ENCODE data around the gene PPP1R3E.

PPP1R3E gene

GRCh38 chr14:23322568-23323517 lies 20.2 kb upstream of the PPP1R3E start:
- DNase-seq (ENCODE audit: low spot score): no peak

- peak; percentile 18 for DNase-seq (ENCODE audit: low spot score)
These were observed 19.2 kb upstream of the PPP1R3E start for GRCh38 chr14:23321572-23322547.

- DNase-seq (ENCODE audit: low spot score): peak; percentile 96
These were observed 18.2 kb upstream of the PPP1R3E start, which contains the start of gene PABPN1 for GRCh38 chr14:23320584-23321571. Gene PABPN1 (plus strand): TSS chr14:23321457. CDS start chr14:23321470, 13 bp downstream.

GRCh38 chr14:23319746-23320583 lies 17.3 kb upstream of the PPP1R3E start:
- DNase-seq (ENCODE audit: low spot score): no peak

- no peak for DNase-seq (ENCODE audit: low spot score)
These were observed 13.6 kb upstream of the PPP1R3E start for GRCh38 chr14:23316300-23316699.

GRCh38 chr14:23310546-23310945 lies 7.9 kb upstream of the PPP1R3E start:
- DNase-seq (ENCODE audit: low spot score): no peak

GRCh38 chr14:23308721-23309445 lies 6.2 kb upstream of the PPP1R3E start:
- no peak for DNase-seq (ENCODE audit: low spot score)

- no peak for DNase-seq (ENCODE audit: low spot score)
These were observed 5.3 kb upstream of the PPP1R3E start for GRCh38 chr14:23307687-23308644.

- DNase-seq (ENCODE audit: low spot score): no peak
These were observed 4.5 kb upstream of the PPP1R3E start for GRCh38 chr14:23307146-23307530.

- peak; percentile 79 for DNase-seq (ENCODE audit: low spot score)
These were observed 3.9 kb upstream of the PPP1R3E start, which contains the start of gene BCL2L2 for GRCh38 chr14:23306412-23307145. Gene BCL2L2 (plus strand): TSS chr14:23306833. CDS start chr14:23307768, 935 bp downstream.

GRCh38 chr14:23301969-23302289 lies 730 bp downstream of the PPP1R3E start:
- DNase-seq (ENCODE audit: low spot score): no peak

DNA sequence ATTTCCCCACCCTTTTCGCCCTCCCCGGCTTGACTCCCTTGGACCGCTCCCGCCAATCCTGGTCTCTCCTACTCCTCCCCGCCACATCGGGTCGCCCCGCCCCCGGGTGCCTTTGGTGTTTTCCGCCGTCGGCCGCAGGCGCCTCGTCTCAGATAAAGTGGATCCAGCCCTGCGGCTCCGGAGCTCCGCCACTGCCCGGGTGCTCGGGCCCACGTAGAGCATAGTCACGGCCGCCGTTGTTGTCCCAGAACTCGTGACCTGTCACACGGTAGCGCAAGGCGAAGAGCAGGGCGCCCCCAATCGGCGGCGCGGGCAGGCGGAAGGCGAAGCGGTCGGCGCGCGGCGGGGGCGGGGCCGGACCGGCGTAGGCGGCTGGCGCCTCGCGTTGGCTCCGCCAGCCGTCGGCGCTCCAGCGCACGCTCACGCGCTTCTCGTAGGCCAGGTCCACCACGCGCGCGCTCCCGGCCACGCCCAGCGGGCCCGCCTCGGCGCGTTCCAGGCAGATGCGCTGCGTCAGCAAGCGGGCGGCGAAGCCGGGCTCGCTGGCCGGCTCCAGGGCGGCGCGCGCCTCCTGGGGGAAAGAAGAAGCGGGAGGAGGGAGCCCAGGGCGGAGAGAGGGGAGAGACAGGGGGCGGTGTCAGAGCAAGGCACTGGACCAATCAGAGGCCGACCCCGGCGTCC lies 1.2 kb downstream of the PPP1R3E start:
- DNase-seq (ENCODE audit: low spot score): peak; percentile 96

DNA sequence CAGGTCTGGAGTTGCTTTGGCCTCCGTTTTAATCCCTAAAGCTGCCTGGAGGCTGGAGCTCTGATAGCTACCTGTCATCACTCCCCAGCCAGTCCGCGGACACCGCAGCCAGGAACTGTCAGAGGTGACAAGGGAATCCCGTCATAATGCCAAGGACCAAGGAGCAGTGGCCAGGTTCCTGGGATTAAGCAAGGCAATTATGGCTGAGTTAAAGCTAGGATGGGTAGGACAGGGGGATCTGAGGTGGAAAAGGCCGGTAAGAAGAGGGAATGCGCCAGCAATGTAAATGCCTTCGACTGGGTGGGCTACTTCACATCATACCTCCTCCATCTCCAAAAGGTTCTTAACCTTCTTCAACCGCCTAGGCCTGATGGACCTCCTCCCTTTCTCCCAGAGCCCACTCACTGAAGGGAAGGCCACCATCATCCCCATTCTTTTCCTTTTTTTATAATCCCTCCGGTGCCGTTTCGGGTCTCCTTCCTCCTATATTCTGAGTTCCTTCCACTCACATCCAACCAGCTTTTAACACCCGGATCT lies 1.9 kb downstream of the PPP1R3E start:
- DNase-seq (ENCODE audit: low spot score): peak; percentile 25

- DNase-seq (ENCODE audit: low spot score): no peak
These were observed 2.5 kb downstream of the PPP1R3E start for GRCh38 chr14:23299986-23300686.

DNA sequence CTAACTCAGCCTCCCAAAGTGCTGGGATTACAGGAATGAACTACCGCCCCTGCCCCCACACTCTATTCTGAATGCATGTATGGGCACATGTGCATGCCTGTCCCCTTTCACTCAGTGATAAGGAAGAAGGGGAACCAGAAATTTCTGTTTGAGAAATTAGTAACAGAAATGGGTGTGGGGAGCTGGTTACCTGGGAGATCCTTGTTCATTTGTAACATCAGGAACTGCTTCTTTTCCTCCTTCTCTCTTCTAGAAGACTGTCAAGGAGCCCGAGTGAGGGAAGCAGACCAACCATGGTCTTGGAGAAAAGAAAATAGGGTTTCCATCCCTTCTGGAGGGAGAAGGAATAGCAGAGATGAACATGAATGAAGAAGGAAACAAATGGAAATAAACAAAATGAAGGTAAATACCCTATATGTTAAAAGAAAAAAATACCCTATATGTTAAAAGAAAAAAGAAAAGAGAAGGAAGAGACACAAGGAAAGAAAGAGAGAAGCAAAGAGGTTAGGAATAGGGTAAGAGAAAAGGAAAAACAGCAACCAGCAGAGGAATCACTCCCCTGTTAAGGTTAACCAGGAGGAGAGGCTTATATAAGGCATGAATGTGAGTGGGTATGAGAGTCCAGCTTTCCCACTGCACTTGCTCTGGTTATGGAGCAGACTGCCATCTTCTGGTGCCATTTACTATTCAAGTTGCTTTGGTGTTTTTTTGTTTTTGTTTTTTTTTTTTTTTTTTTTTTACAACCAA lies 3.3 kb downstream of the PPP1R3E start:
- peak; percentile 45 for DNase-seq (ENCODE audit: low spot score)

Measured in HuH-7 (cell line).